Caco-2 (cell line): ENCODE data around the gene MAIP1. TPM values are rescaled to one million over a fixed set of nuclear protein-coding genes. Genes with fewer than 3 reads are reported as not detected.

Experiments
- BruUV-seq: library from RNA; stranded (reverse); fragments of 400-500 nt; replicated peaks from 2 replicates; lab custom pipeline; 2021; lab: Mats Ljungman, UMichigan
- CTCF ChIA-PET: fragments of 300-600 bp; sonication (Branson Sonifier 250); formaldehyde crosslinking; loops from one replicate; lab custom pipeline; 2022; ENCODE audit warnings: antibody characterized with exemption; lab: Charles Lee
- POLR2A ChIA-PET: fragments of 300-600 bp; sonication (Branson Sonifier 250); formaldehyde crosslinking; loops from one replicate; lab custom pipeline; 2022; ENCODE audit warnings: antibody characterized with exemption; lab: Charles Lee
- DNase-seq, 2 experiments: peaks; one replicate each; pipeline versions ENCODE4 v3.0.0 to v3.0.0-alpha.2; 2020 to 2022
- H3K27me3 ChIP-seq: replicated peaks from 2 replicates; pipeline ENCODE4 v1.6.0; 2011; ENCODE audit warnings: low read length; ENCODE audit not compliant: control insufficient read depth, insufficient read depth
- H3K36me3 ChIP-seq: 2 replicates; pipeline ENCODE4 v1.5.1; 2011; ENCODE audit warnings: low read length; ENCODE audit not compliant: control insufficient read depth, insufficient read depth
- H3K4me1 ChIP-seq: fragments of 250-450 bp; sonication (Bioruptor Pico); 2 replicates; pipeline ENCODE4 v1.5.1; 2020; ENCODE audit warnings: mild to moderate bottlenecking
- H3K4me3 ChIP-seq: 2 replicates; pipeline ENCODE4 v1.5.1; 2011; ENCODE audit warnings: low read depth, mild to moderate bottlenecking, control low read depth, low read length
- H3K9me3 ChIP-seq: fragments of 250-450 bp; sonication (Bioruptor Pico); 2 replicates; pipeline ENCODE4 v1.5.1; 2020; ENCODE audit warnings: mild to moderate bottlenecking, moderate library complexity
- H3K27ac Mint-ChIP-seq: one replicate; pipeline ENCODE4 v1.8.0; 2022; ENCODE audit warnings: mixed read lengths; ENCODE audit not compliant: unreplicated experiment
- H3K27me3 Mint-ChIP-seq: one replicate; pipeline ENCODE4 v1.8.0; 2022; ENCODE audit warnings: mixed read lengths; ENCODE audit not compliant: insufficient read depth, unreplicated experiment
- H3K36me3 Mint-ChIP-seq: one replicate; pipeline ENCODE4 v1.8.0; 2022; ENCODE audit warnings: mild to moderate bottlenecking, mixed read lengths; ENCODE audit not compliant: insufficient read depth, unreplicated experiment
- H3K4me1 Mint-ChIP-seq: one replicate; pipeline ENCODE4 v1.8.0; 2022; ENCODE audit warnings: low read depth, mixed read lengths; ENCODE audit not compliant: unreplicated experiment
- H3K4me3 Mint-ChIP-seq: one replicate; pipeline ENCODE4 v1.8.0; 2022; ENCODE audit warnings: mild to moderate bottlenecking, moderate library complexity, mixed read lengths; ENCODE audit not compliant: unreplicated experiment
- H3K9me3 Mint-ChIP-seq: one replicate; pipeline ENCODE4 v1.8.0; 2022; ENCODE audit warnings: mixed read lengths; ENCODE audit not compliant: unreplicated experiment
- intact Hi-C: fragments of 100-400 bp; cut with micrococcal nuclease; formaldehyde crosslinking; loops from one replicate; pipeline ENCODE4 v1.10.0; 2022; ENCODE audit not compliant: unreplicated experiment
- total RNA-seq: library from RNA; stranded (reverse); gene quantifications from 2 replicates; pipeline ENCODE4 v1.2.3, GENCODE V29; 2022
- TF ChIP-seq, protein P1 (sequence below), 2 experiments: fragments of 200-600 bp in 1 of 2; IDR thresholded peaks; 1 replicate in 1 of 2; 2 replicates in 1 of 2; pipeline versions ENCODE4 v1.5.1 to v1.8.0; 2011 to 2022; ENCODE audit warnings: antibody characterized with exemption in 1 of 2, control low read depth in 1 of 2, inconsistent platforms in 1 of 2, low read depth in 1 of 2, low read length in 1 of 2, mild to moderate bottlenecking in 1 of 2, moderate library complexity in 1 of 2; ENCODE audit not compliant: insufficient read depth in 1 of 2, severe bottlenecking in 1 of 2, unreplicated experiment in 1 of 2

Gene MAIP1
- total RNA-seq, 1 experiment from 2014 or later, result 42.1 TPM

DNA sequence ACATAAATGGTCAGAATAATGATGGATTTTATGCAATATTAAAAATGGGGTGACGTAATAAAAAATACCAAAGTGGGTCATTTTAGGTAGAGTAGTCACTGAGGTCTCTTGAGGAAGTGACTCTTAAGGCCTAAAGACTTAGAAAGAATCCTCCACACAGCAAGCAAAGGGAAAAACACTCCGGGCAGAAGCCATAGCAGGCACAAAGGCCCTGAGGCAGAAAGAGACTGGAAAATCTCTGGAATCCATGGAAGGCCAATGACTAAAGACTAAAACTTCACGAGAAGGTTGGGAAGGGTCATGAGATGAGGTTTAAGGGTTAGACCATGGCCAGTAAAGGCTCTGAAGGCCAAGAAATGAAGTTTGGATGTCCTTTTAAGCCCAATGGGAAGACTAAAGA lies 36.9 kb downstream of the MAIP1 start:
- H3K27me3 Mint-ChIP-seq, result no peaks in the 10 kb centered on the region
- no TSS peak for BruUV-seq
- POLR2A ChIA-PET, result no interaction called here
- H3K36me3 ChIP-seq, result no peaks in the 10 kb centered on the region
- intact Hi-C loops, result no loop called here
- H3K4me1 Mint-ChIP-seq, result peaks cover 6% of the 10 kb centered on the region
- H3K9me3 ChIP-seq, result no peaks in the 10 kb centered on the region
- no peaks in the 10 kb centered on the region for H3K9me3 Mint-ChIP-seq
- no peak overlapping the region for H3K4me3 ChIP-seq
- TF ChIP-seq, protein P1, sequence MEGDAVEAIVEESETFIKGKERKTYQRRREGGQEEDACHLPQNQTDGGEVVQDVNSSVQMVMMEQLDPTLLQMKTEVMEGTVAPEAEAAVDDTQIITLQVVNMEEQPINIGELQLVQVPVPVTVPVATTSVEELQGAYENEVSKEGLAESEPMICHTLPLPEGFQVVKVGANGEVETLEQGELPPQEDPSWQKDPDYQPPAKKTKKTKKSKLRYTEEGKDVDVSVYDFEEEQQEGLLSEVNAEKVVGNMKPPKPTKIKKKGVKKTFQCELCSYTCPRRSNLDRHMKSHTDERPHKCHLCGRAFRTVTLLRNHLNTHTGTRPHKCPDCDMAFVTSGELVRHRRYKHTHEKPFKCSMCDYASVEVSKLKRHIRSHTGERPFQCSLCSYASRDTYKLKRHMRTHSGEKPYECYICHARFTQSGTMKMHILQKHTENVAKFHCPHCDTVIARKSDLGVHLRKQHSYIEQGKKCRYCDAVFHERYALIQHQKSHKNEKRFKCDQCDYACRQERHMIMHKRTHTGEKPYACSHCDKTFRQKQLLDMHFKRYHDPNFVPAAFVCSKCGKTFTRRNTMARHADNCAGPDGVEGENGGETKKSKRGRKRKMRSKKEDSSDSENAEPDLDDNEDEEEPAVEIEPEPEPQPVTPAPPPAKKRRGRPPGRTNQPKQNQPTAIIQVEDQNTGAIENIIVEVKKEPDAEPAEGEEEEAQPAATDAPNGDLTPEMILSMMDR (IDR thresholded peaks at IDR 0.05; ENCODE audit: insufficient read depth in 1 of 2, low read depth in 1 of 2, low read length in 1 of 2, severe bottlenecking in 1 of 2, unreplicated experiment in 1 of 2), result no peak
- H3K36me3 Mint-ChIP-seq, result no peaks in the 10 kb centered on the region
- H3K4me3 Mint-ChIP-seq, result no peak overlapping the region
- peaks cover 31% of the 10 kb centered on the region for H3K4me1 ChIP-seq
- no peak for DNase-seq
- CTCF ChIA-PET, result no interaction called here
- no peak overlapping the region for H3K27ac Mint-ChIP-seq
- H3K27me3 ChIP-seq, result no peaks in the 10 kb centered on the region

DNA sequence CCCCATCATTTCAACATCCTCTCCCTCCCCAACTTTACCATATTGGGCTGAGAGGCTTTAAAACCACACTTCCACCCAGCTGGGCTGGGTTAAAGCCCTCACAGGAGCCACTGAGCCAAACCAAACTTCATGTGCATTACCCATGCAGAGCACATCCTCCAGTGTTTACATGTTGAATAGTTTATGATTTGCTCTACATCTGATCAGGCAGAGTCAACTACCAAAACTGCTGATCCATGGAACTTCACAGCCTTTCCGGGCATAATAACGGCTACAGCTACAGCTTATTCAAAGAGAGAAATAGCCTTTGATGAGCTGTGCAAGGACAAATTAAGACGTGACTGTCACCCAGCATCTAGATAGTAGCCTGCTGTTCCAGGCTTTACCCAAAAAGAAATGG lies 39.0 kb downstream of the MAIP1 start:
- H3K9me3 Mint-ChIP-seq, result no peaks in the 10 kb centered on the region
- BruUV-seq, result no TSS peak
- CTCF ChIA-PET, result no interaction called here

GRCh38 chr2:199994896-199995295 lies 39.5 kb downstream of the MAIP1 start:
- Mint-ChIP-seq H3K27ac (no peak overlapping the region), H3K27me3 (no peaks in the 10 kb centered on the region), H3K36me3 (no peaks in the 10 kb centered on the region), H3K4me3 (no peak overlapping the region), H3K4me1 (no peaks in the 10 kb centered on the region), H3K9me3 (no peaks in the 10 kb centered on the region)
- Histone ChIP-seq H3K4me3 (no peak overlapping the region), H3K9me3 (no peaks in the 10 kb centered on the region), H3K36me3 (no peaks in the 10 kb centered on the region), H3K27me3 (no peaks in the 10 kb centered on the region), H3K4me1 (peaks cover 15% of the 10 kb centered on the region)
- POLR2A ChIA-PET, result no interaction called here
- no TSS peak for BruUV-seq
- TF ChIP-seq, protein P1 (IDR thresholded peaks at IDR 0.05; ENCODE audit: insufficient read depth in 1 of 2, low read depth in 1 of 2, low read length in 1 of 2, severe bottlenecking in 1 of 2, unreplicated experiment in 1 of 2), result no peak
- DNase-seq, result no peak
- intact Hi-C loops, result no loop called here
- CTCF ChIA-PET, result no interaction called here

More for the DNA sequence above, 39.0 kb downstream of the MAIP1 start:
- no peaks in the 10 kb centered on the region for H3K9me3 ChIP-seq
- H3K27me3 ChIP-seq, result no peaks in the 10 kb centered on the region
- intact Hi-C loops, result no loop called here
- POLR2A ChIA-PET, result no interaction called here
- DNase-seq, result no peak
- TF ChIP-seq, protein P1 (IDR thresholded peaks at IDR 0.05; ENCODE audit: insufficient read depth in 1 of 2, low read depth in 1 of 2, low read length in 1 of 2, severe bottlenecking in 1 of 2, unreplicated experiment in 1 of 2), result no peak
- Mint-ChIP-seq H3K36me3 (no peaks in the 10 kb centered on the region), H3K27ac (no peak overlapping the region), H3K27me3 (no peaks in the 10 kb centered on the region), H3K4me3 (no peak overlapping the region), H3K4me1 (peaks cover 2% of the 10 kb centered on the region)
- H3K4me3 ChIP-seq, result no peak overlapping the region
- no peaks in the 10 kb centered on the region for H3K36me3 ChIP-seq
- H3K4me1 ChIP-seq, result peaks cover 20% of the 10 kb centered on the region
